Medulla oblongata (tissue), 1 donor: ENCODE results near the gene DOK6.

Experiments used
- DNase-seq: peaks from one replicate; pipeline ENCODE4 v3.0.0-alpha.2; 2015; ENCODE audit errors: extremely low spot score

DOK6 gene

GRCh38 chr18:69752737-69753380 is 352.2 kb downstream of the DOK6 start:
- DNase-seq = no peak

- no peak for DNase-seq
Measured at GRCh38 chr18:69754108-69754507, 353.4 kb downstream of the DOK6 start.

GRCh38 chr18:69755041-69755440 is 354.4 kb downstream of the DOK6 start:
- DNase-seq = no peak

- DNase-seq = no peak
Measured at GRCh38 chr18:69755856-69756496, 355.3 kb downstream of the DOK6 start.

GRCh38 chr18:69757733-69758132 is 357.0 kb downstream of the DOK6 start:
- DNase-seq = no peak

GRCh38 chr18:69758458-69758857 is 357.8 kb downstream of the DOK6 start:
- DNase-seq = no peak

GRCh38 chr18:69759046-69759445 is 358.4 kb downstream of the DOK6 start:
- DNase-seq = no peak

- DNase-seq = no peak
Measured at GRCh38 chr18:69763002-69763401, 362.3 kb downstream of the DOK6 start.

- DNase-seq = no peak
Measured at GRCh38 chr18:69763821-69764220, 363.1 kb downstream of the DOK6 start.

GRCh38 chr18:69770238-69770637 is 369.6 kb downstream of the DOK6 start:
- DNase-seq = no peak

GRCh38 chr18:69774831-69775230 is 374.1 kb downstream of the DOK6 start:
- no peak for DNase-seq

- no peak for DNase-seq
Measured at GRCh38 chr18:69777248-69777647, 376.6 kb downstream of the DOK6 start.

- DNase-seq = no peak
Measured at GRCh38 chr18:69778680-69779079, 378.0 kb downstream of the DOK6 start.

GRCh38 chr18:69780851-69781250 is 380.2 kb downstream of the DOK6 start:
- no peak for DNase-seq

GRCh38 chr18:69784815-69785214 is 384.1 kb downstream of the DOK6 start:
- no peak for DNase-seq

- DNase-seq = no peak
Measured at GRCh38 chr18:69785466-69785865, 384.8 kb downstream of the DOK6 start.

- no peak for DNase-seq
Measured at GRCh38 chr18:69786427-69786826, 385.7 kb downstream of the DOK6 start.

GRCh38 chr18:69787825-69788547 is 387.3 kb downstream of the DOK6 start:
- no peak for DNase-seq

GRCh38 chr18:69789794-69790193 is 389.1 kb downstream of the DOK6 start:
- DNase-seq = no peak

GRCh38 chr18:69790649-69791048 is 390.0 kb downstream of the DOK6 start:
- DNase-seq = no peak

GRCh38 chr18:69795791-69796190 is 395.1 kb downstream of the DOK6 start:
- DNase-seq = no peak

- no peak for DNase-seq
Measured at GRCh38 chr18:69804776-69805501, 404.3 kb downstream of the DOK6 start.
